Mammary epithelial cell (primary cell): ENCODE results near the gene CD86.
"Not testable (repeated sequence)": the region's sequence is repeated elsewhere in the genome, so short reads cannot be mapped to it uniquely, and the experiment has no call there.

Experiments
- CTCF ChIP-seq, 2 donors: IDR thresholded peaks in 1 of 2; conservative IDR thresholded peaks in 1 of 2; 2 replicates each; pipeline ENCODE4 v1.5.1; 2011 to 2012; ENCODE audit warnings: inconsistent platforms in 2 of 2, low read length in 2 of 2, mild to moderate bottlenecking in 2 of 2, control low read depth in 1 of 2, low read depth in 1 of 2; ENCODE audit not compliant: insufficient read depth in 1 of 2; ENCODE audit errors: extremely low read depth in 1 of 2
- EZH2 ChIP-seq: IDR thresholded peaks from 2 replicates; pipeline ENCODE4 v1.6.1; 2012; ENCODE audit warnings: low read length, inconsistent platforms, borderline replicate concordance

GRCh38 chr3:122047773-122048172, 7.4 kb upstream of the CD86 start:
- not testable (repeated sequence) for TF ChIP-seq CTCF (conservative IDR thresholded peaks at IDR 0.05 in 1 of 2, IDR thresholded peaks at IDR 0.05 in 1 of 2; ENCODE audit: extremely low read depth in 1 of 2, insufficient read depth in 1 of 2, low read depth in 1 of 2, low read length in 2 of 2); EZH2
